Measurements from ENCODE around the gene NMT1. TPM values are rescaled to one million over a fixed set of nuclear protein-coding genes. Genes with fewer than 3 reads are reported as not detected.
A peak's percentile ranks its signal among the peaks of the same experiment; 100 is the strongest.

NMT1 gene
- polyA plus RNA-seq, 1 of the 3 experiments (the other 2 are of a cell fraction): 30.1 TPM

- POLR2A ChIA-PET: interaction anchor here (1.2 to 5.4 kb wide), 5 partner anchors 10 to 62 kb away, joined by 3 to 47 read pairs (median 8); partner anchors contain the start of gene HEXIM1
- CTCF ChIA-PET: interaction anchor here (0.6 to 10.8 kb wide), 78 partner anchors 12 to 428 kb away, joined by 3 to 209 read pairs (median 6); partner anchors contain the start of genes EFTUD2, FMNL1, HEXIM1 and HEXIM2
- H3K4me3 ChIP-seq (ENCODE audit: low read depth in 2 of 2, low read length in 1 of 2): peak overlapping the region; percentile 81 to 85
- no peaks in the 10 kb centered on the region for H3K9me3 ChIP-seq
- H3K4me1 ChIP-seq (ENCODE audit: control insufficient read depth in 1 of 2, insufficient read depth in 2 of 2, low read depth in 1 of 2, low read length in 1 of 2): peaks cover 0 to 22% of the 10 kb centered on the region in 2 experiments; a peak in 1 of 4 replicates
- no peaks in the 10 kb centered on the region for H3K27me3 ChIP-seq (ENCODE audit: insufficient read depth)
- H3K36me3 ChIP-seq (replicated peaks in 1 of 2; ENCODE audit: control insufficient read depth in 1 of 2, insufficient read depth in 2 of 2, low read length in 1 of 2): peaks cover 0 to 3% of the 10 kb centered on the region in 2 experiments
- WGBS (ENCODE audit: low lambda C conversion rate): 77% methylated on average over 11 of the region's 21 CpGs
- H2AFZ ChIP-seq (ENCODE audit: low read depth): peak overlapping the region; percentile 60
- H3K27ac ChIP-seq (ENCODE audit: low read depth in 2 of 2, low read length in 1 of 2): peak overlapping the region in 1 of 2 experiments; percentile 60; a peak in 1 of 4 replicates
- H3F3A ChIP-seq (replicated peaks; ENCODE audit: insufficient read depth): peaks cover 6% of the 10 kb centered on the region
- peak overlapping the region; percentile 95 for H3K4me2 ChIP-seq
- no peaks in the 10 kb centered on the region for H4K20me1 ChIP-seq (ENCODE audit: insufficient read depth)
- TF ChIP-seq SMC3 (IDR thresholded peaks at IDR 0.05; ENCODE audit: low read depth, low read length) (no peak), CHD2 (IDR thresholded peaks at IDR 0.05; ENCODE audit: low read length, partially characterized antibody) (no peak), IRF3 (IDR thresholded peaks at IDR 0.05; ENCODE audit: low read depth, low read length) (no peak)
- H3K9ac ChIP-seq: peak overlapping the region; percentile 61
- peaks cover 10% of the 10 kb centered on the region for H3K79me2 ChIP-seq (ENCODE audit: insufficient read depth)
- peak; percentile 31 for DNase-seq
- H3K9me2 ChIP-seq: no peaks in the 10 kb centered on the region
Observed at GRCh38 chr17:45135978-45136791, 75.1 kb downstream of the NMT1 start.

GRCh38 chr17:45136846-45137560 is 75.9 kb downstream of the NMT1 start:
- POLR2A ChIA-PET: interaction anchor here (2.1 to 5.4 kb wide), 2 partner anchors 9 to 12 kb away, joined by 8 to 47 read pairs; partner anchors contain the start of gene HEXIM1

More at GRCh38 chr17:45136846-45137560, 75.9 kb downstream of the NMT1 start:
- H3K9ac ChIP-seq: no peak overlapping the region
- CTCF ChIA-PET: interaction anchor here (0.6 to 10.8 kb wide), 12 partner anchors 11 to 215 kb away, joined by 4 to 209 read pairs (median 30); partner anchors contain the start of genes HEXIM1 and HEXIM2
- no peak overlapping the region for H3K4me3 ChIP-seq (ENCODE audit: low read depth in 2 of 2, low read length in 1 of 2)
- peaks cover 0 to 3% of the 10 kb centered on the region in 2 experiments for H3K36me3 ChIP-seq (replicated peaks in 1 of 2; ENCODE audit: control insufficient read depth in 1 of 2, insufficient read depth in 2 of 2, low read length in 1 of 2)
- peaks cover 0 to 16% of the 10 kb centered on the region in 2 experiments; a peak in 1 of 4 replicates for H3K4me1 ChIP-seq (ENCODE audit: control insufficient read depth in 1 of 2, insufficient read depth in 2 of 2, low read depth in 1 of 2, low read length in 1 of 2)
- H3K9me3 ChIP-seq: no peaks in the 10 kb centered on the region
- H2AFZ ChIP-seq (ENCODE audit: low read depth): no peak overlapping the region
- no peaks in the 10 kb centered on the region for H3K27me3 ChIP-seq (ENCODE audit: insufficient read depth)
- H3F3A ChIP-seq (replicated peaks; ENCODE audit: insufficient read depth): peaks cover 6% of the 10 kb centered on the region
- no peak for TF ChIP-seq POLR2AphosphoS5 (IDR thresholded peaks at IDR 0.05; ENCODE audit: low read depth, low read length)
- TF ChIP-seq NFIC (IDR thresholded peaks at IDR 0.05; ENCODE audit: borderline replicate concordance): no peak
- no peak for TF ChIP-seq EZH2phosphoT487 (IDR thresholded peaks at IDR 0.05; ENCODE audit: borderline replicate concordance, low read depth)
- no peak for TF ChIP-seq REST (IDR thresholded peaks at IDR 0.05; ENCODE audit: low read depth, low read length)
- no peak for TF ChIP-seq EP300 (IDR thresholded peaks at IDR 0.05; ENCODE audit: borderline replicate concordance in 1 of 2, low read depth in 1 of 2, low read length in 1 of 2)
- no peak for TF ChIP-seq USF2 (IDR thresholded peaks at IDR 0.05; ENCODE audit: borderline replicate concordance, low read depth, low read length)
- TF ChIP-seq YY1 (IDR thresholded peaks at IDR 0.05; ENCODE audit: low read depth): no peak
- no peak for TF ChIP-seq JUND (IDR thresholded peaks at IDR 0.05)
- TF ChIP-seq CHD2 (IDR thresholded peaks at IDR 0.05; ENCODE audit: low read length, partially characterized antibody): no peak
- TF ChIP-seq CTCF (IDR thresholded peaks at IDR 0.05): no peak
- H4K20me1 ChIP-seq (ENCODE audit: insufficient read depth): no peaks in the 10 kb centered on the region
- H3K79me2 ChIP-seq (ENCODE audit: insufficient read depth): peaks cover 2% of the 10 kb centered on the region; the same call in 1 of the 2 replicates
- no peak overlapping the region for H3K27ac ChIP-seq (ENCODE audit: low read depth in 2 of 2, low read length in 1 of 2)
- peak overlapping the region; percentile 95; the same call in 1 of the 2 replicates for H3K4me2 ChIP-seq
- peak; percentile 16 for DNase-seq
- WGBS (ENCODE audit: low lambda C conversion rate): 78% methylated on average over 5 of the region's 12 CpGs
- no peaks in the 10 kb centered on the region for H3K9me2 ChIP-seq

Data from SK-N-SH (cell line).